ENCODE measurements around the gene IGSF6. TPM values are rescaled to one million over a fixed set of nuclear protein-coding genes. Genes with fewer than 3 reads are reported as not detected.
A peak's percentile ranks its signal among the peaks of the same experiment; 100 is the strongest.

IGSF6 gene
- total and polyA plus RNA-seq, 2 of the 13 experiments (the other 11 are each of a cell fraction or from before 2014, with no cell fraction given): not detected

DNA sequence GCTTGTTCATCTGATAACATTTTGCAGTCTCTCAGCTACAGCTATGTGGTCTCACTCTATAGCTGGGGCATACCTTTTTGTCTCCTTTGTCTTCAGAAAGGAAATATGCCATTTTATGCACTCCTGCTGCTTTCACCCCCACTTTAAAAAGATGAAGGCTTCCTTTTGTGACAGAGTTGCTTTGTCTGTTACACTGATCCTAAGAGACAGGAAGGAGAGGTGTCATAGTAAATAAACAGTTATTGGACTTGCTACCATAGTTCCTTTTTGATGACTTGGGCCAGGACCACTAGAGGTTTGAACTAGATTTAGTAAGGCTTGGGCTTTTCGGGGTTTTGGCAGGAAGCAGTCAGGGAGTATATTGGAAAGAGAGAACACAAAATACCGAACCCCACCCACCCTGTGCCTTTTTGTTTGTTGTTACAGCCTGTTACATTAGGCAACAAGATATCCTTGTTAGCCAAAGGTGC is 54.8 kb downstream of the IGSF6 start:
- FAIRE-seq (no peak), DNase-seq (ENCODE audit: low spot score) (peak; percentile 50), ATAC-seq (no peak)
- Histone ChIP-seq H3K9ac (ENCODE audit: insufficient read depth, low read depth, low read length) (no peak overlapping the region; the same call in 1 of the 2 replicates), H3K79me2 (ENCODE audit: insufficient read depth, low read length) (peaks cover 26% of the 10 kb centered on the region), H3K4me3 (replicated peaks in 1 of 3; ENCODE audit: insufficient read depth in 1 of 3, low read depth in 2 of 3, low read length in 3 of 3) (no peak overlapping the region; a peak in 1 of 6 replicates), H3K4me2 (ENCODE audit: low read depth, low read length) (peak overlapping the region; percentile 34), H3K27ac (ENCODE audit: extremely low read length, insufficient read depth, low read length) (no peak overlapping the region), H4K20me1 (ENCODE audit: insufficient read depth, low read length) (peaks cover 12% of the 10 kb centered on the region; the same call in 1 of the 2 replicates), H2AFZ (ENCODE audit: low read length) (peak overlapping the region; percentile 30), H3K27me3 (ENCODE audit: control insufficient read depth in 1 of 2, insufficient read depth in 2 of 2, low read length in 2 of 2) (peaks cover 0 to 8% of the 10 kb centered on the region in 2 experiments; a peak in 1 of 5 replicates), H3K36me3 (replicated peaks in 1 of 2; ENCODE audit: control insufficient read depth in 1 of 2, insufficient read depth in 2 of 2, low read length in 2 of 2) (no peaks in the 10 kb centered on the region), H3K4me1 (ENCODE audit: insufficient read depth, low read length) (peaks cover 44% of the 10 kb centered on the region), H3K9me3 (ENCODE audit: low read length) (no peaks in the 10 kb centered on the region)
- BruUV-seq (replicated peaks): no TSS peak
- CTCF ChIA-PET (ENCODE audit: low intra/inter-chr PET ratio, low total read pairs): no interaction called here
- POLR2A ChIA-PET: no interaction called here
- intact Hi-C loops (cut with micrococcal nuclease; ENCODE audit: unreplicated experiment) (no loop called here), in situ Hi-C loops (cut with HindIII; ENCODE audit: extremely low pct_ligation_motif_present, low pct_unique_long_range_greater_than_20kb) (no loop called here)
- 59% methylated on average over 2 of the region's 2 CpGs for WGBS (ENCODE audit: low lambda C conversion rate)
- TF ChIP-seq CREM (IDR thresholded peaks at IDR 0.05) (no peak; the same call in 1 of the 2 replicates), CREM (CRISPR knock-in tag; IDR thresholded peaks at IDR 0.05) (no peak), ARID2 (CRISPR knock-in tag; IDR thresholded peaks at IDR 0.05; ENCODE audit: borderline replicate concordance) (no peak), MTF1 (CRISPR knock-in tag; IDR thresholded peaks at IDR 0.05) (no peak), SOX13 (IDR thresholded peaks at IDR 0.05) (0 out of 2 replicates have a peak, but pooled peaks have one; percentile 30), SOX13 (CRISPR knock-in tag; conservative IDR thresholded peaks at IDR 0.05 in 1 of 2, IDR thresholded peaks at IDR 0.05 in 1 of 2) (peak in 1 of 2 experiments; percentile 38; a peak in 1 of 4 replicates), MIER3 (CRISPR knock-in tag; IDR thresholded peaks at IDR 0.05; ENCODE audit: borderline replicate concordance) (0 out of 2 replicates have a peak, but pooled peaks have one; percentile 34), ZNF891 (CRISPR knock-in tag; IDR thresholded peaks at IDR 0.05) (no peak), ZNF567 (CRISPR knock-in tag; IDR thresholded peaks at IDR 0.05; ENCODE audit: borderline replicate concordance) (peak; percentile 63; the same call in 1 of the 2 replicates), NFE2 (CRISPR knock-in tag; IDR thresholded peaks at IDR 0.05) (no peak), KMT2B (CRISPR knock-in tag; IDR thresholded peaks at IDR 0.05) (no peak), RARA (CRISPR knock-in tag; IDR thresholded peaks at IDR 0.05) (peak; percentile 7; the same call in 1 of the 2 replicates), HNRNPK (IDR thresholded peaks at IDR 0.05; ENCODE audit: low read depth, low read length, poor library complexity, severe bottlenecking) (no peak)
- TF ChIP-seq, protein P1, sequence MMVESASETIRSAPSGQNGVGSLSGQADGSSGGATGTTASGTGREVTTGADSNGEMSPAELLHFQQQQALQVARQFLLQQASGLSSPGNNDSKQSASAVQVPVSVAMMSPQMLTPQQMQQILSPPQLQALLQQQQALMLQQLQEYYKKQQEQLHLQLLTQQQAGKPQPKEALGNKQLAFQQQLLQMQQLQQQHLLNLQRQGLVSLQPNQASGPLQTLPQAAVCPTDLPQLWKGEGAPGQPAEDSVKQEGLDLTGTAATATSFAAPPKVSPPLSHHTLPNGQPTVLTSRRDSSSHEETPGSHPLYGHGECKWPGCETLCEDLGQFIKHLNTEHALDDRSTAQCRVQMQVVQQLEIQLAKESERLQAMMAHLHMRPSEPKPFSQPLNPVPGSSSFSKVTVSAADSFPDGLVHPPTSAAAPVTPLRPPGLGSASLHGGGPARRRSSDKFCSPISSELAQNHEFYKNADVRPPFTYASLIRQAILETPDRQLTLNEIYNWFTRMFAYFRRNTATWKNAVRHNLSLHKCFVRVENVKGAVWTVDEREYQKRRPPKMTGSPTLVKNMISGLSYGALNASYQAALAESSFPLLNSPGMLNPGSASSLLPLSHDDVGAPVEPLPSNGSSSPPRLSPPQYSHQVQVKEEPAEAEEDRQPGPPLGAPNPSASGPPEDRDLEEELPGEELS (CRISPR knock-in tag; IDR thresholded peaks at IDR 0.05): peak; percentile 40
- TF ChIP-seq, protein P2, sequence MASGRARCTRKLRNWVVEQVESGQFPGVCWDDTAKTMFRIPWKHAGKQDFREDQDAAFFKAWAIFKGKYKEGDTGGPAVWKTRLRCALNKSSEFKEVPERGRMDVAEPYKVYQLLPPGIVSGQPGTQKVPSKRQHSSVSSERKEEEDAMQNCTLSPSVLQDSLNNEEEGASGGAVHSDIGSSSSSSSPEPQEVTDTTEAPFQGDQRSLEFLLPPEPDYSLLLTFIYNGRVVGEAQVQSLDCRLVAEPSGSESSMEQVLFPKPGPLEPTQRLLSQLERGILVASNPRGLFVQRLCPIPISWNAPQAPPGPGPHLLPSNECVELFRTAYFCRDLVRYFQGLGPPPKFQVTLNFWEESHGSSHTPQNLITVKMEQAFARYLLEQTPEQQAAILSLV (CRISPR knock-in tag; IDR thresholded peaks at IDR 0.05; ENCODE audit: borderline replicate concordance): no peak
- TF ChIP-seq, protein P3, sequence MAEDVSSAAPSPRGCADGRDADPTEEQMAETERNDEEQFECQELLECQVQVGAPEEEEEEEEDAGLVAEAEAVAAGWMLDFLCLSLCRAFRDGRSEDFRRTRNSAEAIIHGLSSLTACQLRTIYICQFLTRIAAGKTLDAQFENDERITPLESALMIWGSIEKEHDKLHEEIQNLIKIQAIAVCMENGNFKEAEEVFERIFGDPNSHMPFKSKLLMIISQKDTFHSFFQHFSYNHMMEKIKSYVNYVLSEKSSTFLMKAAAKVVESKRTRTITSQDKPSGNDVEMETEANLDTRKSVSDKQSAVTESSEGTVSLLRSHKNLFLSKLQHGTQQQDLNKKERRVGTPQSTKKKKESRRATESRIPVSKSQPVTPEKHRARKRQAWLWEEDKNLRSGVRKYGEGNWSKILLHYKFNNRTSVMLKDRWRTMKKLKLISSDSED (CRISPR knock-in tag; IDR thresholded peaks at IDR 0.05): no peak
- TF ChIP-seq, protein P4, sequence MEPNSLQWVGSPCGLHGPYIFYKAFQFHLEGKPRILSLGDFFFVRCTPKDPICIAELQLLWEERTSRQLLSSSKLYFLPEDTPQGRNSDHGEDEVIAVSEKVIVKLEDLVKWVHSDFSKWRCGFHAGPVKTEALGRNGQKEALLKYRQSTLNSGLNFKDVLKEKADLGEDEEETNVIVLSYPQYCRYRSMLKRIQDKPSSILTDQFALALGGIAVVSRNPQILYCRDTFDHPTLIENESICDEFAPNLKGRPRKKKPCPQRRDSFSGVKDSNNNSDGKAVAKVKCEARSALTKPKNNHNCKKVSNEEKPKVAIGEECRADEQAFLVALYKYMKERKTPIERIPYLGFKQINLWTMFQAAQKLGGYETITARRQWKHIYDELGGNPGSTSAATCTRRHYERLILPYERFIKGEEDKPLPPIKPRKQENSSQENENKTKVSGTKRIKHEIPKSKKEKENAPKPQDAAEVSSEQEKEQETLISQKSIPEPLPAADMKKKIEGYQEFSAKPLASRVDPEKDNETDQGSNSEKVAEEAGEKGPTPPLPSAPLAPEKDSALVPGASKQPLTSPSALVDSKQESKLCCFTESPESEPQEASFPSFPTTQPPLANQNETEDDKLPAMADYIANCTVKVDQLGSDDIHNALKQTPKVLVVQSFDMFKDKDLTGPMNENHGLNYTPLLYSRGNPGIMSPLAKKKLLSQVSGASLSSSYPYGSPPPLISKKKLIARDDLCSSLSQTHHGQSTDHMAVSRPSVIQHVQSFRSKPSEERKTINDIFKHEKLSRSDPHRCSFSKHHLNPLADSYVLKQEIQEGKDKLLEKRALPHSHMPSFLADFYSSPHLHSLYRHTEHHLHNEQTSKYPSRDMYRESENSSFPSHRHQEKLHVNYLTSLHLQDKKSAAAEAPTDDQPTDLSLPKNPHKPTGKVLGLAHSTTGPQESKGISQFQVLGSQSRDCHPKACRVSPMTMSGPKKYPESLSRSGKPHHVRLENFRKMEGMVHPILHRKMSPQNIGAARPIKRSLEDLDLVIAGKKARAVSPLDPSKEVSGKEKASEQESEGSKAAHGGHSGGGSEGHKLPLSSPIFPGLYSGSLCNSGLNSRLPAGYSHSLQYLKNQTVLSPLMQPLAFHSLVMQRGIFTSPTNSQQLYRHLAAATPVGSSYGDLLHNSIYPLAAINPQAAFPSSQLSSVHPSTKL (CRISPR knock-in tag; IDR thresholded peaks at IDR 0.05): peak; percentile 9; the same call in 1 of the 2 replicates
